HCT116 (cell line): ENCODE results near the gene MSMO1.

Experiments
- EZH2phosphoT487 ChIP-seq: fragments of 200-600 bp; IDR thresholded peaks from 2 replicates; pipeline ENCODE4 v1.6.1; 2018; ENCODE audit warnings: antibody characterized with exemption, borderline replicate concordance
- JUND ChIP-seq: IDR thresholded peaks from 2 replicates; pipeline ENCODE4 v1.6.1; 2012
- POLR2A ChIP-seq: IDR thresholded peaks from 2 replicates; pipeline ENCODE4 v1.7.0; 2011; ENCODE audit warnings: borderline replicate concordance; ENCODE audit not compliant: insufficient read depth, insufficient read length; ENCODE audit errors: extremely low read depth
- POLR2AphosphoS5 ChIP-seq: IDR thresholded peaks from 2 replicates; pipeline ENCODE4 v1.6.1; 2011; ENCODE audit warnings: mild to moderate bottlenecking, low read depth, low read length, moderate library complexity
- SP1 ChIP-seq: IDR thresholded peaks from 2 replicates; pipeline ENCODE4 v1.6.1; 2012; ENCODE audit warnings: low read depth
- SRF ChIP-seq: IDR thresholded peaks from 2 replicates; pipeline ENCODE4 v1.6.1; 2012; ENCODE audit warnings: low read depth
- ZNF274 ChIP-seq: fragments of 200-500 bp; sonication (Bioruptor generic); IDR thresholded peaks from 2 replicates; pipeline ENCODE4 v1.6.1; 2014; ENCODE audit warnings: mild to moderate bottlenecking, low read depth, low read length, inconsistent platforms
- TF ChIP-seq, protein P1 (sequence below): IDR thresholded peaks from 2 replicates; pipeline ENCODE4 v1.6.1; 2012
- TF ChIP-seq, protein P2 (sequence below), 3 experiments: fragments of 200-600 bp in 1 of 3; sonication (generic) in 1 of 3; IDR thresholded peaks in 2 of 3; conservative IDR thresholded peaks in 1 of 3; 2 replicates each; pipeline ENCODE4 v1.5.1; 2012 to 2017; ENCODE audit warnings: low read depth in 2 of 3, low read length in 2 of 3, antibody characterized with exemption in 1 of 3, borderline replicate concordance in 1 of 3, control low read depth in 1 of 3, mild to moderate bottlenecking in 1 of 3, mixed read lengths in 1 of 3, mixed run types in 1 of 3, moderate library complexity in 1 of 3; ENCODE audit not compliant: insufficient read depth in 1 of 3
- TF ChIP-seq, protein P3 (sequence below): IDR thresholded peaks from 2 replicates; pipeline ENCODE4 v1.6.1; 2012; ENCODE audit warnings: low read depth

DNA sequence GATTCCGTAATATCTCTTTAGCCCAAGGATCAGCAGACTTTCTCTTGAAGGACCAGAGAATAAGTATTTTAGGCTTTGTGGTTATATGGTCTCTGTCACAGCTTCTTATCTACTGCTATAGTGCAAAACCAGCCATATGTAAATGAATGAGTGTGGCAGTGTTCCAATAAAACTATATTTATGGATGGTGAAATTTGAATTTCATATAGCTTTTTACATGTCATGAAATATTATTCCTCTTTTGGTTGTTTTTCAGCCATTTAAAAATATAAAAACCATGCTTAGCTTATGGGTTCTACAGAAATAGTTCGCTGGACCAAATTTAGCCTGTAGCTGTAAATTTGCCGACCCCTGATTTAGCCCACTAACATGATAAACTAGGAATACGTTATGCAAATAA lies 18.0 kb upstream of the MSMO1 start:
- TF ChIP-seq SP1 (no peak), ZNF274 (no peak), JUND (no peak), SRF (no peak), POLR2AphosphoS5 (no peak), EZH2phosphoT487 (no peak), POLR2A (no peak)
- TF ChIP-seq, protein P1, sequence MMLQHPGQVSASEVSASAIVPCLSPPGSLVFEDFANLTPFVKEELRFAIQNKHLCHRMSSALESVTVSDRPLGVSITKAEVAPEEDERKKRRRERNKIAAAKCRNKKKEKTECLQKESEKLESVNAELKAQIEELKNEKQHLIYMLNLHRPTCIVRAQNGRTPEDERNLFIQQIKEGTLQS = no peak
- TF ChIP-seq, protein P2, sequence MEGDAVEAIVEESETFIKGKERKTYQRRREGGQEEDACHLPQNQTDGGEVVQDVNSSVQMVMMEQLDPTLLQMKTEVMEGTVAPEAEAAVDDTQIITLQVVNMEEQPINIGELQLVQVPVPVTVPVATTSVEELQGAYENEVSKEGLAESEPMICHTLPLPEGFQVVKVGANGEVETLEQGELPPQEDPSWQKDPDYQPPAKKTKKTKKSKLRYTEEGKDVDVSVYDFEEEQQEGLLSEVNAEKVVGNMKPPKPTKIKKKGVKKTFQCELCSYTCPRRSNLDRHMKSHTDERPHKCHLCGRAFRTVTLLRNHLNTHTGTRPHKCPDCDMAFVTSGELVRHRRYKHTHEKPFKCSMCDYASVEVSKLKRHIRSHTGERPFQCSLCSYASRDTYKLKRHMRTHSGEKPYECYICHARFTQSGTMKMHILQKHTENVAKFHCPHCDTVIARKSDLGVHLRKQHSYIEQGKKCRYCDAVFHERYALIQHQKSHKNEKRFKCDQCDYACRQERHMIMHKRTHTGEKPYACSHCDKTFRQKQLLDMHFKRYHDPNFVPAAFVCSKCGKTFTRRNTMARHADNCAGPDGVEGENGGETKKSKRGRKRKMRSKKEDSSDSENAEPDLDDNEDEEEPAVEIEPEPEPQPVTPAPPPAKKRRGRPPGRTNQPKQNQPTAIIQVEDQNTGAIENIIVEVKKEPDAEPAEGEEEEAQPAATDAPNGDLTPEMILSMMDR (IDR thresholded peaks at IDR 0.05 in 2 of 3, conservative IDR thresholded peaks at IDR 0.05 in 1 of 3; ENCODE audit: borderline replicate concordance in 1 of 3, insufficient read depth in 1 of 3, low read depth in 2 of 3, low read length in 2 of 3) = no peak
- TF ChIP-seq, protein P3, sequence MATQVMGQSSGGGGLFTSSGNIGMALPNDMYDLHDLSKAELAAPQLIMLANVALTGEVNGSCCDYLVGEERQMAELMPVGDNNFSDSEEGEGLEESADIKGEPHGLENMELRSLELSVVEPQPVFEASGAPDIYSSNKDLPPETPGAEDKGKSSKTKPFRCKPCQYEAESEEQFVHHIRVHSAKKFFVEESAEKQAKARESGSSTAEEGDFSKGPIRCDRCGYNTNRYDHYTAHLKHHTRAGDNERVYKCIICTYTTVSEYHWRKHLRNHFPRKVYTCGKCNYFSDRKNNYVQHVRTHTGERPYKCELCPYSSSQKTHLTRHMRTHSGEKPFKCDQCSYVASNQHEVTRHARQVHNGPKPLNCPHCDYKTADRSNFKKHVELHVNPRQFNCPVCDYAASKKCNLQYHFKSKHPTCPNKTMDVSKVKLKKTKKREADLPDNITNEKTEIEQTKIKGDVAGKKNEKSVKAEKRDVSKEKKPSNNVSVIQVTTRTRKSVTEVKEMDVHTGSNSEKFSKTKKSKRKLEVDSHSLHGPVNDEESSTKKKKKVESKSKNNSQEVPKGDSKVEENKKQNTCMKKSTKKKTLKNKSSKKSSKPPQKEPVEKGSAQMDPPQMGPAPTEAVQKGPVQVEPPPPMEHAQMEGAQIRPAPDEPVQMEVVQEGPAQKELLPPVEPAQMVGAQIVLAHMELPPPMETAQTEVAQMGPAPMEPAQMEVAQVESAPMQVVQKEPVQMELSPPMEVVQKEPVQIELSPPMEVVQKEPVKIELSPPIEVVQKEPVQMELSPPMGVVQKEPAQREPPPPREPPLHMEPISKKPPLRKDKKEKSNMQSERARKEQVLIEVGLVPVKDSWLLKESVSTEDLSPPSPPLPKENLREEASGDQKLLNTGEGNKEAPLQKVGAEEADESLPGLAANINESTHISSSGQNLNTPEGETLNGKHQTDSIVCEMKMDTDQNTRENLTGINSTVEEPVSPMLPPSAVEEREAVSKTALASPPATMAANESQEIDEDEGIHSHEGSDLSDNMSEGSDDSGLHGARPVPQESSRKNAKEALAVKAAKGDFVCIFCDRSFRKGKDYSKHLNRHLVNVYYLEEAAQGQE = no peak
